ENCODE measurements around the gene PRICKLE3. TPM values are rescaled to one million over a fixed set of nuclear protein-coding genes. Genes with fewer than 3 reads are reported as not detected.

Gene PRICKLE3
- total RNA-seq, 1 donor from 2014 or later = 8.7 TPM

DNA sequence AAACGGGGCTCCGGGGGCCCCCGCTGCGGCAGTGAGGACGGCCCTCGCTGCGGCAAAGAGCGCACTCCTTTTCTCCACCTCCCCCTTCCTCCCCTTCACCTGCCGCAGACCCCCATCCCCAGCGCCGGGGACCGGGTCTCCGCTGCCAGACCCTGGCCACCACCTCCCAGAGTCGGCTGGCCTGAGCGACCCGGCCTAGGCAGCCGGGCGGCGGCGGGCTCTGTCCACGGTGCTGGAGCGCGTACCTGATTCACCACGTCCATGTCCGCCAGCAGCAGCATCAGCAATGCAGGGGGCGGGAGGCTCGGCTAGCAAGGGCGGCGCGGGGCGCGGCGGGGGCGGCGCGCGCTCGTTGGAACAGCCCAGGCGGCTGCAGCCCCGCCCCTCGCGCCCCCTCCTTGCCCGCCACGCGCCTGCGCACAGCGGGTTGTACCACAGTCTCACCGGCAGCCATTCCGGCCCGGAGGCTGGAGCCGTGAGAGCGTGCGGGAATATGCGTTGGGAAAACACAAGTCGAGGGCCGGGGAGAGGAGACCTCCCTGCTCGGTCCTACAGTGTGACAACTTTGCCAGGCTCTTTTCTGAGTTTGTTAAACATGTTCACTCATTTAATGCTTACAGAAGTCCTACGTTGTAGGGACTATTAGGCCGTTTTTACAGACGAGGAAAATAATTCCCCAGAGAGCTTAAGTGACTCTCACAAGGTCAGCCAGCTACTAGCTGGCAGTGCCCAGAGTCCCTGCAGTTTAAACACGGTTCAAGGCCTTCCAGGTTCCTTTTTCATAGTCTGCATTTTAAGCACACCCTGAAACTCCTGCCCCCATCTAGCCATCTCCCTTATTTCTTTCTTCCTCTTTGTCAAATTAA is 14.0 kb upstream of the PRICKLE3 start, which contains the start of gene SYP:
TSS of gene SYP (minus strand) at position 288 of the 866 bp plus-strand sequence. CDS start at position 281, 7 bp downstream.
- peak within 1 kb of the TSS; percentile 67 for H3K4me3 Mint-ChIP-seq
- no peaks in the 10 kb centered on the region for H3K4me1 Mint-ChIP-seq (ENCODE audit: unreplicated experiment)
- DNase-seq (ENCODE audit: extremely low spot score, unreplicated experiment) = peak; percentile 91
- no peaks in the 10 kb centered on the region for H3K9me3 Mint-ChIP-seq
- H3K36me3 Mint-ChIP-seq = no peaks in the 10 kb centered on the region
- H3K27me3 Mint-ChIP-seq = peaks cover 13% of the 10 kb centered on the region
- TF ChIP-seq, protein P1, sequence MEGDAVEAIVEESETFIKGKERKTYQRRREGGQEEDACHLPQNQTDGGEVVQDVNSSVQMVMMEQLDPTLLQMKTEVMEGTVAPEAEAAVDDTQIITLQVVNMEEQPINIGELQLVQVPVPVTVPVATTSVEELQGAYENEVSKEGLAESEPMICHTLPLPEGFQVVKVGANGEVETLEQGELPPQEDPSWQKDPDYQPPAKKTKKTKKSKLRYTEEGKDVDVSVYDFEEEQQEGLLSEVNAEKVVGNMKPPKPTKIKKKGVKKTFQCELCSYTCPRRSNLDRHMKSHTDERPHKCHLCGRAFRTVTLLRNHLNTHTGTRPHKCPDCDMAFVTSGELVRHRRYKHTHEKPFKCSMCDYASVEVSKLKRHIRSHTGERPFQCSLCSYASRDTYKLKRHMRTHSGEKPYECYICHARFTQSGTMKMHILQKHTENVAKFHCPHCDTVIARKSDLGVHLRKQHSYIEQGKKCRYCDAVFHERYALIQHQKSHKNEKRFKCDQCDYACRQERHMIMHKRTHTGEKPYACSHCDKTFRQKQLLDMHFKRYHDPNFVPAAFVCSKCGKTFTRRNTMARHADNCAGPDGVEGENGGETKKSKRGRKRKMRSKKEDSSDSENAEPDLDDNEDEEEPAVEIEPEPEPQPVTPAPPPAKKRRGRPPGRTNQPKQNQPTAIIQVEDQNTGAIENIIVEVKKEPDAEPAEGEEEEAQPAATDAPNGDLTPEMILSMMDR (conservative IDR thresholded peaks at IDR 0.05) = no peak
- H3K27ac Mint-ChIP-seq = no peak within 1 kb of the TSS

DNA sequence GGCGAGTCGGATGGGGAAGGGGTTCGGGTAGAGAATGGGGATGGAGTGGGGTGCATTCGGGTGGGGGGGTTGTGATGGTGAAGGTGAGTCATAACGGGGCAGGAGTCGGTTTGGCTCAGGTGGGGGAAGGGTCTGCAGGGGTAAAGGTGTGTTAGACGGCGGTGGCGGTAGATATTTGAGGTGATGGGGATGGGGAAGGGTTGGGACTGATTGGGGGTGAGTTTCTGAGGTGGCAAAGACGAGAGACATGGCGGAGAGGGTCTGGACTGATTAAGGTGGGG is 13.1 kb upstream of the PRICKLE3 start:
- no peaks in the 10 kb centered on the region for H3K36me3 Mint-ChIP-seq
- TF ChIP-seq, protein P1 (conservative IDR thresholded peaks at IDR 0.05) = no peak
- H3K27ac Mint-ChIP-seq = no peak overlapping the region
- H3K27me3 Mint-ChIP-seq = peaks cover 13% of the 10 kb centered on the region
- no peaks in the 10 kb centered on the region for H3K4me1 Mint-ChIP-seq (ENCODE audit: unreplicated experiment)
- no peak for DNase-seq (ENCODE audit: extremely low spot score, unreplicated experiment)
- H3K9me3 Mint-ChIP-seq = no peaks in the 10 kb centered on the region
- H3K4me3 Mint-ChIP-seq = peak overlapping the region; percentile 22

DNA sequence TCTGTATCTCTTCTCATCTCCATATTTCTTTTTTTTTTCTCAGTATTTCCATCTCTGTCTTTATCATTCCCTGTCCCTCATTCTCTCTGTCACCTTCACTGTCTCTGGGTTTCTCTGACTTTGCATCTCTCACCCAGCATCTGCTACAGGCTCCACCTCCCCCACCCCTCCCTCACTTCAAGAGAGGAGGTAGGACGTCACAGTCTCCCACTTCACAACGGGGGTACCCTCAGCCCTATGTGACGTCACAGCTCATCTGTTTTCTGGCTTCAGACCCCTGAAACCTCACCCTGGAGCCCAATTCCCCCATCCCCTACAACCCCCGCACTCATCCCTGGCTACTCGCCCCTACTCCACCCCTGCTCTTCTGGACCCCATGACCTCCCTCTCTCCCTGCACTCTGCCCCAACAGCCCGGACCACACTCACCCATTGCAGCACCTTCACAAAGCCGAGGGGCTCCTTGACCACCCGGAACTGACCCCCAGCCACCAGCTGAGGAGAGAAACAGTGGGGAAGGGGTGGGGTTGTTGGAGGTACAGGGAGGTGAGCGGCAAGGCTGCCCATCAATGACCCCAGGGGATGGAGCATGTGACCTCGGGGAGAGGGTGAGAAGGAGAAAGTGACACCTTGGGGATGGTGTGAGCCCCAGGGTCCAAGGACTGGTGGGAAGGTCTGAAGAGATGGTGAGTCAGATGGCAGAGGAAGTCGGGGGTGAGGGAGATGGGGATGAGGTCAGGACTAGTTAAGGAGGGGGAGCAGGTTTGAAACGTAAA is 12.6 kb upstream of the PRICKLE3 start:
- TF ChIP-seq, protein P1 (conservative IDR thresholded peaks at IDR 0.05) = no peak
- Mint-ChIP-seq H3K27ac (no peak overlapping the region), H3K4me1 (ENCODE audit: unreplicated experiment) (no peaks in the 10 kb centered on the region), H3K27me3 (peaks cover 13% of the 10 kb centered on the region), H3K36me3 (no peaks in the 10 kb centered on the region), H3K4me3 (peak overlapping the region; percentile 22), H3K9me3 (no peaks in the 10 kb centered on the region)
- DNase-seq (ENCODE audit: extremely low spot score, unreplicated experiment) = no peak

DNA sequence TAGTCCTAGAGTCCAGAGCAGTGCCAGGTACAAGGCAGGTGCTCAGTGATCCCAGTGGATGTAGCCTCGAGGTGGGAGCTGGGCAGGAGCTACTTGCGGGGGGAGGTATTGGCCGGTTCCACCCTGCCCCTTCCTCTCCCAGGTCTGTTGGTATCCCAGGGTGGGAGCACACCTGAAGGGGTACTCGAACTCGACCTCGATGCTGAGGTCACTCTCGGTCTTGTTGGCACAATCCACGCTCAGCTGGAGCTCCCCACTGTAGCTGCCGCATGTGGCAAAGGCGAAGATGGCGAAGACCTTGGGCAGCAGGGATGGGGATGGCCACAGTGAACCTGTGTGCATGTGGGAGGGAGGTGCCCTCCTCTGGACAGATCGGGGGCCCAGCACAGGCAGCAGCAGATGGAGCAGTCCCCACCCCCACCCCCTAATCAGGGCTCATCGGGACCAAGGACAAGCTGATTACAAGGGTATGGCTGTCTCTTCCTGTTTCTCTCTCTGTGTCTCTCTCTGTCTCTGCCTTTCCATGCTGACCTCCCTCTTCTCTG is 11.4 kb upstream of the PRICKLE3 start:
- TF ChIP-seq, protein P1 (conservative IDR thresholded peaks at IDR 0.05) = no peak
- no peak overlapping the region for H3K27ac Mint-ChIP-seq
- H3K4me1 Mint-ChIP-seq (ENCODE audit: unreplicated experiment) = no peaks in the 10 kb centered on the region
- H3K9me3 Mint-ChIP-seq = no peaks in the 10 kb centered on the region
- DNase-seq (ENCODE audit: extremely low spot score, unreplicated experiment) = no peak
- H3K27me3 Mint-ChIP-seq = peaks cover 13% of the 10 kb centered on the region
- H3K36me3 Mint-ChIP-seq = no peaks in the 10 kb centered on the region
- H3K4me3 Mint-ChIP-seq = no peak overlapping the region

DNA sequence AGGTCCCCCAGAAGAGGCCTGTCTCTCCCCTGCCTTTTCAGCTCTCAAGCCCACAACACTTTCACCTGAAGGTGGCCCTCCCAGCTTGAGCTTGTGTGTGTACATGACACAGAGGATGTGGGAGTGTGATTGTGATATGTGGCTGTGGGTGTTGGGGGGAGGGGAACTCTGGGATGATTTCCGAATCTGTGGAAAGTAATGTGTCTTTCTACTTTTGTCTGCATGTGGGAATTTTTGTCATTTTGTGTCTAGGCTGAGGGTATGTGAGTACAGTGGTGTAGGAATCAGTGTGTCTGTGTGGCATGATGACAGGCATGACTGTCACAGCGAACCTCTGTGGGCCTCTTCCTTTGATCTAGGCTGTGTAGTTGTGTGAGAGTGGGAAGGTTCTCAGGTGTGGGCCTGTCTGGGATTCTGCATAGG is 7.4 kb upstream of the PRICKLE3 start:
- no peaks in the 10 kb centered on the region for H3K9me3 Mint-ChIP-seq
- H3K4me3 Mint-ChIP-seq = peak overlapping the region; percentile 30
- H3K27me3 Mint-ChIP-seq = peaks cover 8% of the 10 kb centered on the region
- H3K4me1 Mint-ChIP-seq (ENCODE audit: unreplicated experiment) = peaks cover 3% of the 10 kb centered on the region
- no peaks in the 10 kb centered on the region for H3K36me3 Mint-ChIP-seq
- TF ChIP-seq, protein P1 (conservative IDR thresholded peaks at IDR 0.05) = no peak
- no peak overlapping the region for H3K27ac Mint-ChIP-seq
- DNase-seq (ENCODE audit: extremely low spot score, unreplicated experiment) = no peak

All from type B pancreatic cell (in vitro differentiated cells).